AG08396 (cell line): ENCODE results near the gene UCHL3.

ENCODE experiments used
- DNase-seq: peaks from one replicate; pipeline ENCODE4 v3.0.0; 2012; ENCODE audit warnings: low spot score, mixed read lengths

Gene UCHL3

GRCh38 chr13:75547917-75548316, 1.7 kb upstream of the UCHL3 start:
- DNase-seq: no peak

- DNase-seq: peak; percentile 53
Observed at GRCh38 chr13:75550159-75550567, 572 bp downstream of the UCHL3 start.

GRCh38 chr13:75554464-75554863, 4.9 kb downstream of the UCHL3 start:
- DNase-seq: no peak

GRCh38 chr13:75554981-75555380, 5.4 kb downstream of the UCHL3 start:
- DNase-seq: no peak

GRCh38 chr13:75555836-75556235, 6.2 kb downstream of the UCHL3 start:
- DNase-seq: no peak

- no peak for DNase-seq
Observed at GRCh38 chr13:75556961-75557360, 7.4 kb downstream of the UCHL3 start.

- DNase-seq: no peak
Observed at GRCh38 chr13:75558145-75558840, 8.7 kb downstream of the UCHL3 start.

- no peak for DNase-seq
Observed at GRCh38 chr13:75566658-75567057, 17.1 kb downstream of the UCHL3 start.

GRCh38 chr13:75569576-75569975, 20.0 kb downstream of the UCHL3 start:
- DNase-seq: no peak

- DNase-seq: no peak
Observed at GRCh38 chr13:75579529-75579928, 29.9 kb downstream of the UCHL3 start.

- no peak for DNase-seq
Observed at GRCh38 chr13:75581874-75582640, 32.5 kb downstream of the UCHL3 start.

- DNase-seq: no peak
Observed at GRCh38 chr13:75583091-75583490, 33.5 kb downstream of the UCHL3 start.

- DNase-seq: no peak
Observed at GRCh38 chr13:75585153-75585552, 35.6 kb downstream of the UCHL3 start.

GRCh38 chr13:75587679-75588078, 38.1 kb downstream of the UCHL3 start:
- no peak for DNase-seq

GRCh38 chr13:75596657-75597182, 47.1 kb downstream of the UCHL3 start:
- no peak for DNase-seq

GRCh38 chr13:75600371-75600770, 50.8 kb downstream of the UCHL3 start:
- no peak for DNase-seq

- no peak for DNase-seq
Observed at GRCh38 chr13:75603038-75603437, 53.4 kb downstream of the UCHL3 start.

GRCh38 chr13:75607447-75607846, 57.9 kb downstream of the UCHL3 start:
- DNase-seq: no peak

GRCh38 chr13:75610466-75610865, 60.9 kb downstream of the UCHL3 start:
- DNase-seq: no peak

GRCh38 chr13:75612354-75612753, 62.8 kb downstream of the UCHL3 start:
- no peak for DNase-seq

GRCh38 chr13:75617230-75617629, 67.6 kb downstream of the UCHL3 start:
- DNase-seq: no peak

GRCh38 chr13:75618308-75618707, 68.7 kb downstream of the UCHL3 start:
- no peak for DNase-seq

- DNase-seq: no peak
Observed at GRCh38 chr13:75620020-75620419, 70.4 kb downstream of the UCHL3 start.
